Smooth muscle cell of the brain vasculature (primary cell): ENCODE measurements around the gene KRT79.

Experiments used
- DNase-seq: peaks from one replicate; pipeline ENCODE4 v3.0.0-alpha.2; 2012; ENCODE audit warnings: low read depth, low spot score

KRT79 gene

GRCh38 chr12:52771505-52771904 lies 62.6 kb downstream of the KRT79 start:
- no peak for DNase-seq
